SK-N-SH treated with all-trans-retinoic acid at 6 μM for 48 hours (cell line): ENCODE measurements around the gene ARVCF.

Experiments
- ATAC-seq: fragments of 200-7000 bp; cut with Tn5 transposase; 3 replicates; pipeline ENCODE4 v1.9.1; 2020; ENCODE audit warnings: mild to moderate bottlenecking, moderate library complexity
- ARNTL ChIP-seq: fragments of 450-650 bp; formaldehyde crosslinking; IDR thresholded peaks from 2 replicates; pipeline ENCODE4 v1.5.0; 2020; ENCODE audit warnings: low read depth, mild to moderate bottlenecking, moderate library complexity, borderline replicate concordance
- CREB5 ChIP-seq: fragments of 250-450 bp; sonication (Bioruptor Pico); IDR thresholded peaks from 2 replicates; pipeline ENCODE4 v1.5.1; 2020; ENCODE audit warnings: low read depth, mild to moderate bottlenecking, moderate library complexity
- CSDC2 ChIP-seq: fragments of 250-450 bp; sonication (Bioruptor Pico); IDR thresholded peaks from 2 replicates; pipeline ENCODE4 v1.5.0; 2020; ENCODE audit warnings: mild to moderate bottlenecking, moderate library complexity
- ESRRG ChIP-seq: fragments of 250-450 bp; sonication (Bioruptor Pico); IDR thresholded peaks from 2 replicates; pipeline ENCODE4 v1.6.1; 2021; ENCODE audit warnings: mild to moderate bottlenecking
- GLIS3 ChIP-seq: fragments of 250-450 bp; sonication (Bioruptor Pico); IDR thresholded peaks from 2 replicates; pipeline ENCODE4 v1.5.0; 2020; ENCODE audit warnings: mild to moderate bottlenecking, moderate library complexity
- ISL1 ChIP-seq: fragments of 250-450 bp; sonication (Bioruptor Pico); IDR thresholded peaks from 2 replicates; pipeline ENCODE4 v2.1.2; 2022; ENCODE audit warnings: mild to moderate bottlenecking, moderate library complexity
- OSR1 ChIP-seq: fragments of 250-450 bp; sonication (Bioruptor Pico); IDR thresholded peaks from 2 replicates; pipeline ENCODE4 v1.8.0; 2022; ENCODE audit warnings: moderate library complexity, mild to moderate bottlenecking, inconsistent platforms
- POU6F1 ChIP-seq: fragments of 250-450 bp; sonication (Bioruptor Pico); IDR thresholded peaks from 2 replicates; pipeline ENCODE4 v1.8.0; 2021; ENCODE audit warnings: low read depth, mild to moderate bottlenecking, moderate library complexity, borderline replicate concordance
- PPARA ChIP-seq: fragments of 250-450 bp; sonication (Bioruptor Pico); IDR thresholded peaks from 2 replicates; pipeline ENCODE4 v1.5.0; 2020; ENCODE audit warnings: mild to moderate bottlenecking, borderline replicate concordance
- RARB ChIP-seq: fragments of 250-450 bp; sonication (Bioruptor Pico); IDR thresholded peaks from 2 replicates; pipeline ENCODE4 v1.8.0; 2021; ENCODE audit warnings: mild to moderate bottlenecking, moderate library complexity
- TCF4 ChIP-seq: fragments of 250-450 bp; sonication (Bioruptor Pico); IDR thresholded peaks from 2 replicates; pipeline ENCODE4 v1.8.0; 2021; ENCODE audit warnings: mild to moderate bottlenecking, moderate library complexity, borderline replicate concordance
- TOX ChIP-seq: fragments of 250-450 bp; sonication (Bioruptor Pico); IDR thresholded peaks from 2 replicates; pipeline ENCODE4 v1.8.0; 2021; ENCODE audit warnings: mild to moderate bottlenecking, moderate library complexity, borderline replicate concordance
- TSHZ2 ChIP-seq: fragments of 250-450 bp; sonication (Bioruptor Pico); IDR thresholded peaks from 2 replicates; pipeline ENCODE4 v1.5.0; 2020; ENCODE audit warnings: mild to moderate bottlenecking, moderate library complexity
- ZC3H10 ChIP-seq: fragments of 250-450 bp; sonication (Bioruptor Pico); IDR thresholded peaks from 2 replicates; pipeline ENCODE4 v1.5.1; 2021; ENCODE audit warnings: mild to moderate bottlenecking, moderate library complexity
- ZFP3 ChIP-seq: fragments of 250-450 bp; sonication (Bioruptor Pico); IDR thresholded peaks from 2 replicates; pipeline ENCODE4 v1.5.0; 2020; ENCODE audit warnings: mild to moderate bottlenecking, moderate library complexity
- ZFP30 ChIP-seq: fragments of 450-650 bp; formaldehyde crosslinking; IDR thresholded peaks from 2 replicates; pipeline ENCODE4 v1.5.0; 2022; ENCODE audit warnings: mild to moderate bottlenecking, moderate library complexity
- ZNF565 ChIP-seq: fragments of 450-650 bp; formaldehyde crosslinking; conservative IDR thresholded peaks from 2 replicates; pipeline ENCODE4 v1.5.0; 2020; ENCODE audit warnings: low read depth, mild to moderate bottlenecking, moderate library complexity
- ZNF70 ChIP-seq: fragments of 450-650 bp; formaldehyde crosslinking; IDR thresholded peaks from 2 replicates; pipeline ENCODE4 v1.5.0; 2020; ENCODE audit warnings: mild to moderate bottlenecking, moderate library complexity
- ZNF8 ChIP-seq: fragments of 450-650 bp; formaldehyde crosslinking; IDR thresholded peaks from 2 replicates; pipeline ENCODE4 v1.5.0; 2020; ENCODE audit warnings: mild to moderate bottlenecking, moderate library complexity
- TF ChIP-seq, protein P1 (sequence below): fragments of 250-450 bp; sonication (Bioruptor Pico); IDR thresholded peaks from 2 replicates; pipeline ENCODE4 v1.5.1; 2021; ENCODE audit warnings: mild to moderate bottlenecking, moderate library complexity
- TF ChIP-seq, protein P2 (sequence below): fragments of 250-450 bp; sonication (Bioruptor Pico); IDR thresholded peaks from 2 replicates; pipeline ENCODE4 v1.8.0; 2020; ENCODE audit warnings: mild to moderate bottlenecking, moderate library complexity, borderline replicate concordance

The ARVCF gene

DNA sequence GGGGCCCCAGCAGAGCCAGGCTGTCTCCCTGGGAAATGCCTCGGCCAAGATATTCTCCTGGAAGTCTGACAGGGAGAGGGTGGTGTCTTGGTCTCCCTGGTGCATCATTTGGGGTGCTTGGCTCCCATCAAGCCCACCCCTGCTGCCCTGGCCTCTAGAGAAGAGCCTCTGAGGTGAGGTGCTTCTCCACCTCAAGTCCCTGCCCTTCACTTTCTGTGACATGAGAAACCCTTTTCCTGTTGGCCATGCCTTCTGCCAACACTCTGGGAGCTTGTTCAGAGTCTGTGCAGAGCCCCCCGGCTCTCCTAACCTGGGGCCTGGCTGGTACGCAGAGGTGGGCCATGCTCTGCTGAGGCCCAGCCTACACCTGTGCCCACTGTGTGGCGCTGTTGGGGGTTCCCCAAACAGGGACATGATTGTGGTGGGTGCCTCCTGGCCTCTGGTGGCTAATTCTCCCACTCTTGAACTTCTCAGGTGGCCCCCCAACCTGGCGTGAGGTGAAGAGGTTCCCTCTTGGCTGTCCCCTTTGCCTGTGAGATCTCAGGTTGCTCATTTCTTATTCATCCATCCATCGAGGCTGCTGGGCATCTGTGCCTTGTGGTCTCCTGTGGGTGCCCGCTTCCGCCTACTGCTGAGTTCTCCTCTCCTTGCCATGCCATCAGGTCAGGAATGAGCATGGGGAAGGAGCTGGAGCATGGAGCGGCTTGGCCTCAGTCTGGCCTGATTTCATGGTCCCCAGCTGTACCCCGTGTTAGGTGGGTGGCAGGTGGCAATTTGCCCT, 44.3 kb upstream of the ARVCF start (continued):
- TF ChIP-seq TOX (CRISPR knock-in tag) = no peak

- no peak for ATAC-seq
- TF ChIP-seq ZNF70 (CRISPR knock-in tag) (no peak), ZFP30 (CRISPR knock-in tag) (no peak), GLIS3 (no peak), ZFP3 (CRISPR knock-in tag) (no peak), CSDC2 (no peak), ZC3H10 (no peak), ESRRG (CRISPR knock-in tag) (no peak), RARB (CRISPR knock-in tag) (no peak), CREB5 (CRISPR knock-in tag) (no peak), TSHZ2 (CRISPR knock-in tag) (no peak), ISL1 (CRISPR knock-in tag) (no peak), POU6F1 (CRISPR knock-in tag) (no peak), ZNF565 (CRISPR knock-in tag) (no peak), OSR1 (no peak), ZNF8 (CRISPR knock-in tag) (no peak)
- TF ChIP-seq, protein P1, sequence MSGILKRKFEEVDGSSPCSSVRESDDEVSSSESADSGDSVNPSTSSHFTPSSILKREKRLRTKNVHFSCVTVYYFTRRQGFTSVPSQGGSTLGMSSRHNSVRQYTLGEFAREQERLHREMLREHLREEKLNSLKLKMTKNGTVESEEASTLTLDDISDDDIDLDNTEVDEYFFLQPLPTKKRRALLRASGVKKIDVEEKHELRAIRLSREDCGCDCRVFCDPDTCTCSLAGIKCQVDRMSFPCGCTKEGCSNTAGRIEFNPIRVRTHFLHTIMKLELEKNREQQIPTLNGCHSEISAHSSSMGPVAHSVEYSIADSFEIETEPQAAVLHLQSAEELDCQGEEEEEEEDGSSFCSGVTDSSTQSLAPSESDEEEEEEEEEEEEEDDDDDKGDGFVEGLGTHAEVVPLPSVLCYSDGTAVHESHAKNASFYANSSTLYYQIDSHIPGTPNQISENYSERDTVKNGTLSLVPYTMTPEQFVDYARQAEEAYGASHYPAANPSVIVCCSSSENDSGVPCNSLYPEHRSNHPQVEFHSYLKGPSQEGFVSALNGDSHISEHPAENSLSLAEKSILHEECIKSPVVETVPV = no peak
- TF ChIP-seq, protein P2, sequence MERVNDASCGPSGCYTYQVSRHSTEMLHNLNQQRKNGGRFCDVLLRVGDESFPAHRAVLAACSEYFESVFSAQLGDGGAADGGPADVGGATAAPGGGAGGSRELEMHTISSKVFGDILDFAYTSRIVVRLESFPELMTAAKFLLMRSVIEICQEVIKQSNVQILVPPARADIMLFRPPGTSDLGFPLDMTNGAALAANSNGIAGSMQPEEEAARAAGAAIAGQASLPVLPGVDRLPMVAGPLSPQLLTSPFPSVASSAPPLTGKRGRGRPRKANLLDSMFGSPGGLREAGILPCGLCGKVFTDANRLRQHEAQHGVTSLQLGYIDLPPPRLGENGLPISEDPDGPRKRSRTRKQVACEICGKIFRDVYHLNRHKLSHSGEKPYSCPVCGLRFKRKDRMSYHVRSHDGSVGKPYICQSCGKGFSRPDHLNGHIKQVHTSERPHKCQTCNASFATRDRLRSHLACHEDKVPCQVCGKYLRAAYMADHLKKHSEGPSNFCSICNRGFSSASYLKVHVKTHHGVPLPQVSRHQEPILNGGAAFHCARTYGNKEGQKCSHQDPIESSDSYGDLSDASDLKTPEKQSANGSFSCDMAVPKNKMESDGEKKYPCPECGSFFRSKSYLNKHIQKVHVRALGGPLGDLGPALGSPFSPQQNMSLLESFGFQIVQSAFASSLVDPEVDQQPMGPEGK (CRISPR knock-in tag) = no peak
Measured at GRCh38 chr22:20058989-20059770, 42.6 kb upstream of the ARVCF start.

DNA sequence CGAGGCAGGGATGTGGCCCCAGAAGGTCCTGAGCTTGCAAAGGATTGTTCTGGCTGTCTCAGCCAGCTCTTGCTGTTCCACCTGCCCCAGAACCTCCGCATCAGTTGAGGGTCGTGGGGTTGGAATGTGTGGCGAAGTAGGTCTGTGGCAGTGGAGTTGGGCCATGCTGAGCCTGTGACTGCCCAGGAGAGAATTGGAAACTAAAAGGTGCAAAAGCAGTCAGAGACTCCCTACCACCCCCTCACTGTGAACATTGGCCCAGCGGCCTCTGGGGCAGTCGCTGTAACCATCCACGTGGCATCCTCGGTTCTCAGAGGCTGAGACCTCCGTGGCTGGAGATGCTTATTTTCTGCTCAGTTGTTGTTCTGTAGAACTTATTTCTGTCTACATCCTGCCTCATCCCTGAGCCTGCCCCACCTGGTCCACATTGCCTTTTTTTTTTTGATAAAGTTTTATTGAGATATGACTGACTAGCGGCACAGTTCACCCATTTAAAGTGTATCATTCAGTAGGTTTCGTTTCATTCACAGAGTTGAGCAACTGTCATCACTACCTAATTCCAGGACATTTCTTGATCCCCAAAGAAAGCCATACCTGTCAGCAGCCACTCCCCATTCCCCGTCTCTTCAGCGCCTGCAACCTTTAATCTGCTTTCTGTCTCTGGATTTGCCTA, 41.1 kb upstream of the ARVCF start:
- no peak for ATAC-seq
- no peak for TF ChIP-seq ZNF70 (CRISPR knock-in tag)
- no peak for TF ChIP-seq ARNTL (CRISPR knock-in tag)
- TF ChIP-seq ZNF565 (CRISPR knock-in tag) = no peak
- TF ChIP-seq OSR1 = no peak
- TF ChIP-seq ZNF8 (CRISPR knock-in tag) = no peak
- no peak for TF ChIP-seq TCF4 (CRISPR knock-in tag)
- TF ChIP-seq ZFP30 (CRISPR knock-in tag) = no peak
- no peak for TF ChIP-seq TSHZ2 (CRISPR knock-in tag)
- TF ChIP-seq PPARA (CRISPR knock-in tag) = no peak
- no peak for TF ChIP-seq POU6F1 (CRISPR knock-in tag)
